ENCODE data around the gene CCNH. TPM values are rescaled to one million over a fixed set of nuclear protein-coding genes. Genes with fewer than 3 reads are reported as not detected.

CCNH gene
- total RNA-seq, 1 donor from 2014 or later, result 23.1 TPM

- Mint-ChIP-seq H3K4me3 (ENCODE audit: unreplicated experiment) (no peak overlapping the region), H3K27ac (ENCODE audit: unreplicated experiment) (peak overlapping the region; percentile 53), H3K4me1 (ENCODE audit: low read depth) (peaks cover 8% of the 10 kb centered on the region), H3K36me3 (ENCODE audit: low read depth) (peaks cover 17% of the 10 kb centered on the region), H3K27me3 (ENCODE audit: low read depth) (no peaks in the 10 kb centered on the region), H3K9me3 (ENCODE audit: low read depth) (peaks cover 2% of the 10 kb centered on the region)
- TF ChIP-seq CTCF (IDR thresholded peaks at IDR 0.05), result no peak
- DNase-seq (ENCODE audit: low spot score), result no peak
These were observed 52.6 kb downstream of the CCNH start for GRCh38 chr5:87360132-87360531.

- peaks cover 2% of the 10 kb centered on the region for H3K9me3 Mint-ChIP-seq (ENCODE audit: low read depth)
- H3K36me3 Mint-ChIP-seq (ENCODE audit: low read depth), result peaks cover 18% of the 10 kb centered on the region
These were observed 53.6 kb downstream of the CCNH start for GRCh38 chr5:87359106-87359505.

GRCh38 chr5:87354496-87354895, 58.2 kb downstream of the CCNH start:
- peaks cover 2% of the 10 kb centered on the region for H3K9me3 Mint-ChIP-seq (ENCODE audit: low read depth)
- H3K27me3 Mint-ChIP-seq (ENCODE audit: low read depth), result no peaks in the 10 kb centered on the region
- TF ChIP-seq CTCF (IDR thresholded peaks at IDR 0.05), result no peak
- H3K4me1 Mint-ChIP-seq (ENCODE audit: low read depth), result no peaks in the 10 kb centered on the region
- peaks cover 24% of the 10 kb centered on the region for H3K36me3 Mint-ChIP-seq (ENCODE audit: low read depth)
- no peak overlapping the region for H3K4me3 Mint-ChIP-seq (ENCODE audit: unreplicated experiment)
- no peak for DNase-seq (ENCODE audit: low spot score)
- no peak overlapping the region for H3K27ac Mint-ChIP-seq (ENCODE audit: unreplicated experiment)

More at GRCh38 chr5:87359106-87359505, 53.6 kb downstream of the CCNH start:
- Mint-ChIP-seq H3K27ac (ENCODE audit: unreplicated experiment) (no peak overlapping the region), H3K4me3 (ENCODE audit: unreplicated experiment) (no peak overlapping the region), H3K4me1 (ENCODE audit: low read depth) (peaks cover 8% of the 10 kb centered on the region), H3K27me3 (ENCODE audit: low read depth) (no peaks in the 10 kb centered on the region)
- no peak for DNase-seq (ENCODE audit: low spot score)
- TF ChIP-seq CTCF (IDR thresholded peaks at IDR 0.05), result no peak

GRCh38 chr5:87347841-87348240, 64.9 kb downstream of the CCNH start:
- Mint-ChIP-seq H3K9me3 (ENCODE audit: low read depth) (peaks cover 3% of the 10 kb centered on the region), H3K36me3 (ENCODE audit: low read depth) (peaks cover 16% of the 10 kb centered on the region), H3K27ac (ENCODE audit: unreplicated experiment) (peak overlapping the region; percentile 27), H3K27me3 (ENCODE audit: low read depth) (no peaks in the 10 kb centered on the region), H3K4me1 (ENCODE audit: low read depth) (peaks cover 16% of the 10 kb centered on the region), H3K4me3 (ENCODE audit: unreplicated experiment) (no peak overlapping the region)
- no peak for DNase-seq (ENCODE audit: low spot score)
- no peak for TF ChIP-seq CTCF (IDR thresholded peaks at IDR 0.05)

- Mint-ChIP-seq H3K36me3 (ENCODE audit: low read depth) (peaks cover 19% of the 10 kb centered on the region), H3K9me3 (ENCODE audit: low read depth) (peaks cover 3% of the 10 kb centered on the region), H3K4me3 (ENCODE audit: unreplicated experiment) (no peak overlapping the region), H3K4me1 (ENCODE audit: low read depth) (peaks cover 16% of the 10 kb centered on the region), H3K27me3 (ENCODE audit: low read depth) (no peaks in the 10 kb centered on the region), H3K27ac (ENCODE audit: unreplicated experiment) (peak overlapping the region; percentile 27)
- DNase-seq (ENCODE audit: low spot score), result no peak
- TF ChIP-seq CTCF (IDR thresholded peaks at IDR 0.05), result no peak
These were observed 65.5 kb downstream of the CCNH start for GRCh38 chr5:87347272-87347671.

Other genes with a start within 250 kb of the CCNH start
- 35.0 to 38.9 TPM (median 38.3 TPM) in 3 replicates for gene RASA1, start 145.0 kb downstream of the CCNH start, total RNA-seq

Measured in chondrocyte (in vitro differentiated cells).